NCI-H69 (cell line): ENCODE measurements around the gene NUDT16.
"Not testable (repeated sequence)": the region's sequence is repeated elsewhere in the genome, so short reads cannot be mapped to it uniquely, and the experiment has no call there.

Experiments used
- DNase-seq: peaks from one replicate; lab custom pipeline; 2025; lab: John Stamatoyannopoulos, UW

The NUDT16 gene

DNA sequence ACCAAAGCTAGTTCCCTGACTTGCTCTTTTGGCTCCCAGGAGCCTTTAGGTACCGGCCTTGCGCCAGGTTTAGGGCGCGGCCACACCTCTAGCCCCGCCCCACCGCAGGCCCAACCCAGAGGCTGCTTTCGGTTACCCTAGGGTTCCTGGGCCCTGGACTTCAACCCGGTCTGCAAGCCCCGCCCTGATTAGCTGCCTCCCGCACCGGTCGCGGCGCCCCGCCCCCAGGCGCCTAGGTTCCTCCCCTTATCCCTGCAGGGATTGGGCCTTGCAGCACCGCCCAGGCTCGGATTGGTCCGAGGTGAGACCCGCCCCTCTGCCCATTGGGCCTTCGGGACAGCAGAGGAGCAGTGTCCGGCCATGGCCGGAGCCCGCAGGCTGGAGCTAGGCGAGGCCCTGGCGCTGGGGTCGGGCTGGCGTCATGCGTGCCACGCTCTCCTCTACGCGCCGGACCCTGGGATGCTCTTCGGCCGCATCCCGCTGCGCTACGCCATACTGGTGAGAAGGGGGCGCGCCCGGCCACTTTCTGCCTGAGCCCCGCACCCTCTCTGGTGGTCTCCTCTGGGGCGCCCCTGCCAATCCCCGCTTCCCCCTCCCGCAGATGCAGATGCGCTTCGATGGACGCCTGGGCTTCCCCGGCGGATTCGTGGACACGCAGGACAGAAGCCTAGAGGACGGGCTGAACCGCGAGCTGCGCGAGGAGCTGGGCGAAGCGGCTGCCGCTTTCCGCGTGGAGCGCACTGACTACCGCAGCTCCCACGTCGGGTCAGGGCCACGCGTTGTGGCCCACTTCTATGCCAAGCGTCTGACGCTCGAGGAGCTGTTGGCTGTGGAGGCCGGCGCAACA lies at the start of gene NUDT16:
NUDT16 (plus strand) TSS at position 330 of the 847 bp plus-strand sequence; CDS start at position 361, 31 bp downstream.
- peak; percentile 91 for DNase-seq

DNA sequence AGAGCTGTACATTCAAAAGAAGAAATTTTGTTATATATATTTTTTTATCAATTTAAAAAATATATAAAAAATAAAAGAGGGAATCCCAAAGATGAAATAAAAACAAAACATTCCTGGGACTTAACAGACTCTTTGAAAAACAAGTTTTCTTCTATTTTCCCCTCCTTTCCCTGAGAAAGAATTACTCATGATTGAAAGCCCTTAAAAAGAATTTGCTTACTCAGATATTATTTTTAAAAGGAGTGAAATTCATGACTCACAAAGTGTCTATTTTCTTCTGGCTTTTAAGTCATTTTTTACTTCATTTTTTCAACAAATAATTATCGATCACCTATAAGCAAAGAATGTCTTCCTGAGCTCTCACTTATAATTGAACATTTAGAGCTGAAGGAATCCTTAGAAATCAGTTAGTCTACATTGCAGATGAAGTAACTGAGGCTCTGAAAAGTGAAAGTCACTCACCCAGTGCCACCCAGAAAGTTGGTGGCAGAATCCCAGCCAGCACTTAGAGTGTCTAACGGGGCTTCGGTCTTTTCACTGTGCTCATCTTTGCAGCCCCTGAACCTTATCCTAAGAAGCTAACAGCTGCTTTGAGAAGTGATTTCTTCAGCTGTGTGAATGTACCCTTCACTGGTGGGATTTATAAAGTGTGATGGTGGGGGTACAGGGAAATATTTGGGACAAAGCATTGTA lies 42.5 kb upstream of the NUDT16 start:
- DNase-seq, result no peak

DNA sequence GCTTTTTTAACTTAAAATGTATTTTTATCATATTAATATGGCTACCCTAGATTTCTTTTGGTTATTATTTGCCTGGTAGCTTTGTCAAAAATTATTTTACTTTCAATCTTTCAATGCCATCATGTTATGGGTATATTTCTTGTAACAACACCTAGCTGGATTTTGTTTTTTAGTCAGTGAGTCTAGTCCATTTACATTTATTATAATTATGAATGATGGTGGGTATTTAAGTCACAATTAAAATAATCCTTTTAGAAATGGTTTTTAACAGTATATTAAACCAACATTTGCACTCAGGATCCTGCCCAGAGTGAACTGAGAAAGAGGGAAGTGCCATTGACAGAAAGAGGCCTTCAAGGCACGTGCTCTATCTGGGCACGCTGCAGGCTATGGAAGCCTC lies 39.8 kb upstream of the NUDT16 start:
- no peak for DNase-seq

GRCh38 chr3:131348911-131349310 lies 32.7 kb upstream of the NUDT16 start:
- DNase-seq, result no peak

GRCh38 chr3:131349454-131349853 lies 32.1 kb upstream of the NUDT16 start:
- no peak for DNase-seq

- no peak for DNase-seq
Measured at GRCh38 chr3:131349946-131350347, 31.6 kb upstream of the NUDT16 start.

GRCh38 chr3:131350506-131350905 lies 31.1 kb upstream of the NUDT16 start:
- DNase-seq, result no peak

DNA sequence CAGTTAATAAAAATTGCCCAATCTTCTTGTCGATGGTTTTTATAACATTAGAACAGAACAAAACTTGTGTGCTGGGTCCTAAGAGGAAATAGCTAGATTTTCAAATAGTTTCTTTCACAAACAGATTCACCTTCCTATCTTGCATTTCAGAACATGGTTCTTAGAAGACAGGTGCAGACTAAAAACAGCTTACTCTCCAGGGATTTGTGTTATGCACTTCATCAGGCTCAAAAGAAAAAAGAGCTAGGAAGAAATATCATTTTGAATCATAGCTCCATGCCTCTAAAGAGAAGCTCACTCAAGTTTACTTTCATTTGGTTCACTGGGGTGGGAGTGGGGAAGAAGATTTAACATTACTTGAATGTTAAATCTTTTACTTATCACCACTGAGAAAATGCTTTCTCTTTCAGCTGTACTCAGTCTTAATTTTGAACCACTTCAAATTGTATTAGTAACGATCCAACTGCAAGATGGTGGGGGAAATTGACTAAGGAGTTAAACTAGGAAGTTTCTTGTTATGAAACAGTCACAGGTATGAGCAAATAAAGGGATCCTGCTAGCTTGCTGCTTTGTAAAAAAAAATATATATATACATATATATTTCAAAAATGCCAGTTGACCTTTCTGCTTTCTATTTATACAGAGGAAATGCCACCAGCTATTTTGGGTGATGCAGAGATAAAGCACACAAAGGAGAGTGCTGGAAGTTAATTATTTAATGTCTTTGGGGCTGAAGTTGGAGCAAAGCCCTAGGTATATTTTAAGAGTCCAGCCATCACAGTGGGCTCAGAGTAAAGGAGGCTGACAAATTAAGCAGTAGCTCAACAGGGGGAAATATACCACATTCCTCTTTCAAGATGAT lies 28.3 kb upstream of the NUDT16 start:
- DNase-seq, result no peak

DNA sequence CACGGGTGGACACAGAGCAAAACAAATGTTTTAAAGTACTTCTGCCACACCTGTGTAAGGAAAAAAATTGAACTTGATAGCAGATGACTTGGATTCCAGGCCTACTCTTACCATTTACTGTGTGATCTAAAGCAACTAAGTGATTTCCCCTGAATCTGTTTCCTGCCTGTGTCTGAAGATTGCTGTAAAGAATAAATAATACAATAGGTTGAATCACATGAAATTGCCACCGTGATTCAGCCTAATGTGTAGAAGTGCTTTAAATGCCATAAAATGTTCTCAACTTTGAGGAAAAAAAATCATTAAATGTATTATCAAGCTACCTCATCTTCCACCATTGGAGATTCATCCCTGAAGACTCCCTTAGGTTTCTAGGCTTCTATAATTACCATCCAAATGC lies 27.6 kb upstream of the NUDT16 start:
- no peak for DNase-seq

GRCh38 chr3:131356006-131356595 lies 25.5 kb upstream of the NUDT16 start:
- DNase-seq, result no peak

DNA sequence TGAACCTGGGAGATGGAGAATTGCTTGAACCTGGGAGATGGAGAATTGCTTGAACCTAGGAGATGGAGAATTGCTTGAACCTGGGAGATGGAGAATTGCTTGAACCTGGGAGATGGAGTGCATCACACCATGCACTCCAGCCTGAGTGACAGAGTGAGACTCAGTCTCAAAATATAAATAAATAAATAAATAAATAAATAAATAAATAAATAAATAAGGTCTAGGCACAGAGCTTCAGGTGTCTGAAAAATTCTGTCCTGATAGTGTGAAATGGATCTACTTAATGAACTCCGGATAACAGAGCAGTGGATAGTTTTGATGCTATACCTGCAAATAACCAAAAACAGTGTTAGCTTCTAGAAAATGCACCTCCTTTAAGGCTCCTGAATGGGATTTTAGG lies 24.3 kb upstream of the NUDT16 start:
- DNase-seq, result no peak

DNA sequence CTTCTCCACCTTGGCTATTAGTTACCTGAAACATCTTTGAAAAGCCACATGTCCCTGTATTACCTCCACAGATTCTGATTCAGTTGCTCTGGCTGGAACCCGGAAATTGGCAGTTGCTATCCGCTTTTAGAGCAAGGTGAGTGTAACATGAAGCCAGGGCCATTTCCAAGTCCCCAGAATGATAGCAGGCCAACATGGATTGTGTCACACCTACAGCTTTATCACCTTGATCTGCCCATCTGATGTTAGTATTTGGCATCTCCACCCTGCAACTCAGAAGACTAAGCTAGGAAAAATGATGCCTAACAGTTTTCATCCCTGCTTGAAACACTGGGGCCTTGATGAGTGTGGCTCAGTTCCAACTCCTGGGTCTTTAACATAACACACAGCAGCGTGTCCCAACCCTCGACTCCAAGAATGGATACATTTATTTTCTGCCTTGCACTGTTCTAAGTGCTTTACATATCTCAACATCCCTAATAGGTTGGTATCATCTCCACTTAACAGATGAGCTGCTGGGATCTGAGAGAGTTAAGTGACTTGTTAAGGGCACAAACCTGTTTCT lies 21.3 kb upstream of the NUDT16 start:
- no peak for DNase-seq

DNA sequence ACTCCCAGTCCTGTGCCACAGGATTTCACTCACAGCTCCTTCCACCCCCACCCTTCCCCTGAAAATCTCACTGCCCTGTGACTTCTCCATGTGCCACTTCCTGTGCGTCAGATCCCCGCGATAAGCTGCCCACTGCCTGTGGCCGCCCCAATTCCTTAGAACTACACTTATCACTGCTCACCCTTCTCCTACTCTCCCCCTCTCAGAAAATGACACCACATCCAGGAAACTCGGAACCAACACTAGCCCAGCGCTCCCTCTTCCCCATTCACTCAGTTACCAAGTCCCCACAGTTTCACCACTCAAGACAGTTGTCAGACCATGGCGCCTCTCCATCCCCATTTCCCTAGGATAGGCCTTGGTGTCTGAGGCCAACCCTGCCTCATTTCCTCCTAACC lies 20.5 kb upstream of the NUDT16 start:
- DNase-seq, result not testable (repeated sequence)

DNA sequence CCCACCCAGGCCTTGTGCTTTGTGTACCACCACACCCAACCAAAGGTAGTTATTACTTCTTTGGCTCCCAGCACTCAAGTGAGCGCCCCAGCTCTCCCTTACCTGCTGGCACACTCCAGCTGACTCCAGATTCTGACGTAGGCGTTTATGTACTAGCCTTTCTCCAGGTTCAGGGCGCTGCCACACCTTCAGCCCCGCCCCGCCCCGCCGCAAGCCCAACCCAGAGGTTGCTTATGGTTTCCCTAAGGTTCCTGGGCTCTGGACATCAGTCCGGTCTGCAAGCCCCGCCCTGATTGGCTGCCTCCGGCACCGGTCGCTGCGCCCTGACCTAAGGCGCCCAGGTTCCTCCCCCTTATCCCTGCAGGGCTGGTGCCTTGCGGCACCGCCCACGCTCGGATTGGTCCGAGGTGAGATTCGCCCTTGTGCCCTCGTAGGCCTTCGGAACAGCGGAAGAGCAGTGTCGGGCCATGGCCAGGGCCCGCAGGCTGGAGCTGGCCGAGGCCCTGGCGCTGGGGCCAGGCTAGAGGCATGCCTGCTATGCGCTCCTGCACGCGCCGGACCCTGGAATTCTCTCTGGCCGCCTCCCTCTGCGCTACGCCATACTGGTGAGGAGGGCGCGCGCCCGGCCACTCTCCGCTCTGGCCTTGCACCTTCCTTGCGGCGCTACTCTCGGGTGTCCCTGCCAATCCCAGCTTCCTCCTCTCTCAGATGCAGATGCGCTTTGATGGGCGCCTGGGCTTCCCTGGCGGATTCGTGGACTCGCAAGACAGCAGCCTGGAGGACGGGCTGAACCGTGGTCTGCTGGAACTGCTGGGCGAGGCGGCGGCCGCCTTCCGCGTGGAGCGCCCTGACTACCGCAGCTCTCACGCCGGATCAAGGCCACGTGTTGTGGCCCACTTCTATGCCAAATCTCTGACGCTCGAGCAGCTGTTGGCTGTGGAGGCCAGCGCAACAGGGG lies 19.8 kb upstream of the NUDT16 start:
- DNase-seq, result peak; percentile 44

DNA sequence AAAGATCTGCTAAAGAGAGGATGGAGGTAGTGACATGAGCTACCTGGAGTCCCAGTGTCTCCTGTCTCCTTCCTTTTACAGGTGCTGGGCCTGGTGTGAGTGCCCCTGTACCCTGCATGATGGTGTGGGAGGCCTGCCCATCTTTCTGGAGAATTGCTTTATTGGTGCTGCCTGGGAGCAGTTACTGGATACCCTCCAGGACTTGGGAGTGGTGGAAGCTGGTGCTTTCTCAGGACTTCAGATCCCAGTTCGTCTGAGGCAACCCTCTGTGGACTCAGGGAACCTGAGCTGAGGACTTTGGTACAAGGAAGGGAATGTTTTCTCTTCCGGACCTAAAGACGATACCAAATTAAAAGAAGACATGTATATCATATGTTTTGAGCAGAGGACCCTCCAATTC lies 18.3 kb upstream of the NUDT16 start:
- no peak for DNase-seq

GRCh38 chr3:131370935-131371687 lies 10.5 kb upstream of the NUDT16 start:
- no peak for DNase-seq

DNA sequence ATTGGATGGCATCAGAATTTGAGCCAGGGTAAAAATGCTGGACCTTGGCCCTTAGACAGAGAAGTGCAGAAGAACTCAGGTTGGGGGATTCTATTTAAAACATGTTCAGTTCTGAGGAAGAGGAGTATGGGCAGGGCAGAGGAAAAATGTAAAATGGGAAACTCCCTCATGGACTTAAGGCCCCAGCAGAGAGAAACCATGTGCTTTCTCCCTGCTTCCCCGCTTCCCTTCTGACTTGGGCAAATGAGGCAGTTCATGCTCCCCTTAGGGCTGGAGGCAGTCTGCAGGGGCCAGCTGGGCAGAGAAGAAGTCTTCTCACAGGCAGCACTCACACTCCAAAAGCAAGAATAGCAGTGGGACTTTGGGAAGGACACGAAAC lies 9.9 kb upstream of the NUDT16 start:
- no peak for DNase-seq

GRCh38 chr3:131374741-131375140 lies 6.8 kb upstream of the NUDT16 start:
- DNase-seq, result no peak

DNA sequence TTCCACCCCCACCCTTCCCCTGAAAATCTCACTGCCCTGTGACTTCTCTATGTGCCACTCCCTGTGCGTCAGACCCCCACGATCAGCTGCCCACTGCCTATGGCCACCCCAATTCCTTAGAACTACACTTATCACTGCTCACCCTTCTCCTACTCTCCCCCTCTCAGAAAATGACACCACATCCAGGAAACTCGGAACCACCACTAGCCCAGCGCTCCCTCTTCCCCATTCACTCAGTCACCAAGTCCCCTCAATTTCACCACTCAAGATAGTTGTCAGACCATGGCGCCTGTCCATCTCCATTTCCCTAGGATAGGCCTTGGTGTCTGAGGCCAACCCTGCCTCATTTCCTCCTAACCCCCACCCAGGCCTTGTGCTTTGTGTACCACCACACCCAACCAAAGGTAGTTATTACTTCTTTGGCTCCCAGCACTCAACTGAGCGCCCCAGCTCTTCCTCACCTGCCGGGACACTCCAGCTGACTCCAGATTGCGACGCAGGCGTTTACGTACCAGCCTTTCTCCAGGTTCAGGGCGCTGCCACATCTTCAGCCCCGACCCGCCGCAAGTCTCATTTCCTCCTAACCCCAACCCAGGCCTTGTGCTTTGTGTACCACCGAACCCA lies 641 bp upstream of the NUDT16 start:
- not testable (repeated sequence) for DNase-seq
